Progenitor cell of endocrine pancreas (in vitro differentiated cells): ENCODE data around the gene SIGLEC12. TPM values are rescaled to one million over a fixed set of nuclear protein-coding genes. Genes with fewer than 3 reads are reported as not detected.

Source experiments
- DNase-seq: peaks from one replicate; pipeline ENCODE4 v3.0.0; 2021; ENCODE audit warnings: low spot score; ENCODE audit not compliant: unreplicated experiment
- H3K27ac Mint-ChIP-seq: 2 replicates; pipeline ENCODE4 v1.8.0; 2021; ENCODE audit warnings: mild to moderate bottlenecking, moderate library complexity, mixed read lengths
- H3K27me3 Mint-ChIP-seq: 2 replicates; pipeline ENCODE4 v1.8.0; 2021; ENCODE audit warnings: mixed read lengths
- H3K36me3 Mint-ChIP-seq: 2 replicates; pipeline ENCODE4 v1.8.0; 2022; ENCODE audit warnings: mixed read lengths; ENCODE audit not compliant: insufficient read depth
- H3K4me1 Mint-ChIP-seq: 2 replicates; pipeline ENCODE4 v1.8.0; 2021; ENCODE audit warnings: low read depth, mixed read lengths
- H3K4me3 Mint-ChIP-seq: 2 replicates; pipeline ENCODE4 v1.8.0; 2021; ENCODE audit warnings: low read depth, mild to moderate bottlenecking, moderate library complexity, mixed read lengths
- H3K9me3 Mint-ChIP-seq: 2 replicates; pipeline ENCODE4 v1.8.0; 2021; ENCODE audit warnings: low read depth, mixed read lengths
- CTCF ChIP-seq: fragments of 200-600 bp; sonication (generic); IDR thresholded peaks from one replicate; pipeline ENCODE4 v1.5.0; 2021; ENCODE audit warnings: antibody characterized with exemption, mild to moderate bottlenecking; ENCODE audit not compliant: unreplicated experiment
- total RNA-seq: library from RNA; stranded (reverse); gene quantifications from 2 replicates; pipeline ENCODE4 v1.2.1, GENCODE V29; 2021

SIGLEC12 gene
- total RNA-seq, 1 donor from 2014 or later: not detected

- Mint-ChIP-seq H3K4me3 (no peak overlapping the region), H3K27ac (no peak overlapping the region), H3K4me1 (no peaks in the 10 kb centered on the region), H3K36me3 (no peaks in the 10 kb centered on the region), H3K9me3 (no peaks in the 10 kb centered on the region), H3K27me3 (peaks cover 53% of the 10 kb centered on the region)
- DNase-seq: no peak
- TF ChIP-seq CTCF: no peak
Measured at GRCh38 chr19:51441410-51442390, 59.9 kb downstream of the SIGLEC12 start.

Other genes starting within 250 kb of the SIGLEC12 start
- 44.8 and 44.9 TPM in 2 replicates for gene IGLON5, start 190.2 kb downstream of the SIGLEC12 start, total RNA-seq
- gene VSIG10L, start 159.7 kb downstream of the SIGLEC12 start, total RNA-seq: 6.3 and 7.0 TPM in 2 replicates
- gene ETFB, start 135.4 kb downstream of the SIGLEC12 start, total RNA-seq: 63.2 and 69.5 TPM in 2 replicates
- gene CLDND2, start 132.8 kb downstream of the SIGLEC12 start, total RNA-seq: 0.73 and 1.4 TPM in 2 replicates
- not detected in 2 replicates for gene NKG7, start 129.1 kb downstream of the SIGLEC12 start, total RNA-seq
- gene LIM2, start 113.8 kb downstream of the SIGLEC12 start, total RNA-seq: not detected in 2 replicates
- gene C19orf84, start 111.2 kb downstream of the SIGLEC12 start, total RNA-seq: 0.53 and 0.98 TPM in 2 replicates
- gene SIGLEC10, start 84.2 kb downstream of the SIGLEC12 start, total RNA-seq: not detected in 2 replicates
- gene SIGLEC8, start 43.3 kb downstream of the SIGLEC12 start, total RNA-seq: not detected in 2 replicates
- not detected in 2 replicates for gene CEACAM18, start 23.3 kb downstream of the SIGLEC12 start, total RNA-seq
- not detected in 2 replicates for gene SIGLEC6, start 29.9 kb upstream of the SIGLEC12 start, total RNA-seq
- 14.6 and 14.9 TPM in 2 replicates for gene ZNF175, start 69.5 kb upstream of the SIGLEC12 start, total RNA-seq
- gene SIGLEC5, start 128.6 kb upstream of the SIGLEC12 start, total RNA-seq: not detected in 2 replicates
- not detected in 2 replicates for gene SIGLEC14, start 145.0 kb upstream of the SIGLEC12 start, total RNA-seq
- 28.9 and 32.3 TPM in 2 replicates for gene SPACA6, start 191.5 kb upstream of the SIGLEC12 start, total RNA-seq
- gene HAS1, start 222.2 kb upstream of the SIGLEC12 start, total RNA-seq: not detected in 2 replicates